Activated CD8-positive, alpha-beta T cell treated with anti-CD3 and anti-CD28 coated beads, Interleukin-2, amount 10 ng/mL, durations not matched to agents 7 days and 5 days (primary cell): ENCODE data around the gene SAPCD1. TPM values are rescaled to one million over a fixed set of nuclear protein-coding genes. Genes with fewer than 3 reads are reported as not detected.
"Not testable (repeated sequence)": the region's sequence is repeated elsewhere in the genome, so short reads cannot be mapped to it uniquely, and the experiment has no call there.

Experiments
- ATAC-seq: fragments of 150-1000 bp; cut with Tn5 transposase; one replicate; pipeline ENCODE4 v1.10.0; 2021; ENCODE audit warnings: moderate library complexity
- CTCF ChIA-PET: fragments of 350-600 bp; sonication (Branson Sonifier 250); formaldehyde crosslinking; loops from one replicate; lab custom pipeline; 2021; ENCODE audit warnings: antibody characterized with exemption; lab: Charles Lee
- POLR2A ChIA-PET: fragments of 350-600 bp; sonication (Branson Sonifier 250); formaldehyde crosslinking; loops from one replicate; lab custom pipeline; 2021; ENCODE audit warnings: antibody characterized with exemption; lab: Charles Lee
- DNase-seq: peaks from one replicate; pipeline ENCODE4 v3.0.0-alpha.2; 2020
- H3K27ac Mint-ChIP-seq: one replicate; pipeline ENCODE4 v1.8.0; 2021; ENCODE audit warnings: mild to moderate bottlenecking, mixed read lengths
- H3K27me3 Mint-ChIP-seq: one replicate; pipeline ENCODE4 v1.8.0; 2021; ENCODE audit warnings: low read depth, mixed read lengths
- H3K36me3 Mint-ChIP-seq: one replicate; pipeline ENCODE4 v1.8.0; 2021; ENCODE audit warnings: low read depth, mixed read lengths
- H3K4me1 Mint-ChIP-seq: one replicate; pipeline ENCODE4 v1.8.0; 2021; ENCODE audit warnings: low read depth, mixed read lengths
- H3K4me3 Mint-ChIP-seq: one replicate; pipeline ENCODE4 v1.8.0; 2021; ENCODE audit warnings: mild to moderate bottlenecking, mixed read lengths
- H3K9me3 Mint-ChIP-seq: one replicate; pipeline ENCODE4 v1.8.0; 2022; ENCODE audit warnings: mixed read lengths; ENCODE audit not compliant: insufficient read depth
- total RNA-seq, 2 experiments: library from RNA; stranded (reverse); gene quantifications; one replicate each; pipeline ENCODE4 v1.2.3, GENCODE V29; 2021

Gene SAPCD1
- total RNA-seq, 2 experiments from 2014 or later: 14.3 to 15.4 TPM

GRCh38 chr6:31780507-31781243, 18.2 kb downstream of the SAPCD1 start:
- DNase-seq: no peak
- Mint-ChIP-seq H3K4me3 (no peak overlapping the region), H3K27ac (no peak overlapping the region), H3K4me1 (peaks cover 23% of the 10 kb centered on the region), H3K36me3 (peaks cover 41% of the 10 kb centered on the region), H3K9me3 (no peaks in the 10 kb centered on the region), H3K27me3 (no peaks in the 10 kb centered on the region)
- no peak for ATAC-seq
- CTCF ChIA-PET: interaction anchor here (1.1 to 1.8 kb wide), 2 partner anchors 10 to 11 kb away, joined by 5 to 8 read pairs; no protein-coding TSS in a partner anchor
- POLR2A ChIA-PET: no interaction called here

- Mint-ChIP-seq H3K4me3 (no peak overlapping the region), H3K4me1 (peaks cover 15% of the 10 kb centered on the region), H3K27ac (no peak overlapping the region), H3K9me3 (no peaks in the 10 kb centered on the region), H3K36me3 (peaks cover 43% of the 10 kb centered on the region), H3K27me3 (no peaks in the 10 kb centered on the region)
- no peak for DNase-seq
- ChIA-PET POLR2A (no interaction called here), CTCF (interaction anchor here (1.1 to 1.8 kb wide), 2 partner anchors 10 to 12 kb away, joined by 5 to 8 read pairs; no protein-coding TSS in a partner anchor)
- ATAC-seq: no peak
Observed at GRCh38 chr6:31781244-31782125, 19.0 kb downstream of the SAPCD1 start.

GRCh38 chr6:31782126-31782855, 19.8 kb downstream of the SAPCD1 start:
- ATAC-seq: no peak
- no peaks in the 10 kb centered on the region for H3K27me3 Mint-ChIP-seq
- CTCF ChIA-PET: interaction anchor here (1.1 to 1.5 kb wide), 2 partner anchors 9 to 12 kb away, joined by 5 to 6 read pairs; no protein-coding TSS in a partner anchor
- POLR2A ChIA-PET: interaction anchor here (1.8 kb wide), 1 partner anchor 42 kb away, joined by 4 read pairs; the partner anchor contains the start of gene MSH5
- H3K27ac Mint-ChIP-seq: no peak overlapping the region
- H3K4me3 Mint-ChIP-seq: no peak overlapping the region
- peaks cover 7% of the 10 kb centered on the region for H3K4me1 Mint-ChIP-seq
- peaks cover 40% of the 10 kb centered on the region for H3K36me3 Mint-ChIP-seq
- no peak for DNase-seq
- no peaks in the 10 kb centered on the region for H3K9me3 Mint-ChIP-seq

GRCh38 chr6:31784098-31784925, 21.9 kb downstream of the SAPCD1 start:
- Mint-ChIP-seq H3K9me3 (no peaks in the 10 kb centered on the region), H3K36me3 (peaks cover 39% of the 10 kb centered on the region), H3K4me1 (no peaks in the 10 kb centered on the region), H3K27ac (peak overlapping the region; percentile 52), H3K4me3 (no peak overlapping the region), H3K27me3 (no peaks in the 10 kb centered on the region)
- POLR2A ChIA-PET: interaction anchor here (0.6 to 1.8 kb wide), 4 partner anchors 11 to 44 kb away, joined by 3 to 4 read pairs (median 3); partner anchors contain the start of gene MSH5
- CTCF ChIA-PET: interaction anchor here (0.8 to 1.5 kb wide), 3 partner anchors 12 to 22 kb away, joined by 3 to 6 read pairs (median 4); partner anchors contain the start of genes LSM2 and VARS1
- DNase-seq: no peak
- no peak for ATAC-seq

- DNase-seq: no peak
- peaks cover 40% of the 10 kb centered on the region for H3K36me3 Mint-ChIP-seq
- CTCF ChIA-PET: interaction anchor here (1.6 to 3.1 kb wide), 2 partner anchors 9 to 16 kb away, joined by 4 to 21 read pairs; no protein-coding TSS in a partner anchor
Observed at GRCh38 chr6:31785475-31785874, 23.0 kb downstream of the SAPCD1 start.

GRCh38 chr6:31791324-31792089, 29.1 kb downstream of the SAPCD1 start:
- ATAC-seq: no peak
- Mint-ChIP-seq H3K9me3 (no peaks in the 10 kb centered on the region), H3K36me3 (peaks cover 36% of the 10 kb centered on the region), H3K27me3 (no peaks in the 10 kb centered on the region), H3K4me3 (no peak overlapping the region), H3K4me1 (peaks cover 32% of the 10 kb centered on the region), H3K27ac (peak overlapping the region; percentile 45)
- ChIA-PET CTCF (interaction anchor here (0.6 to 3.1 kb wide), 19 partner anchors 10 to 107 kb away, joined by 3 to 17 read pairs (median 4); partner anchors contain the start of genes ABHD16A, DDAH2, HSPA1A and HSPA1B), POLR2A (interaction anchor here (1.0 kb wide), 1 partner anchor 13 kb away, joined by 3 read pairs; no protein-coding TSS in a partner anchor)
- peak; percentile 67 for DNase-seq

More at GRCh38 chr6:31785475-31785874, 23.0 kb downstream of the SAPCD1 start:
- Mint-ChIP-seq H3K4me3 (no peak overlapping the region), H3K9me3 (no peaks in the 10 kb centered on the region), H3K27me3 (no peaks in the 10 kb centered on the region), H3K4me1 (no peaks in the 10 kb centered on the region), H3K27ac (no peak overlapping the region)
- ATAC-seq: no peak
- POLR2A ChIA-PET: interaction anchor here (0.7 to 1.1 kb wide), 2 partner anchors 12 to 13 kb away, joined by 3 read pairs; no protein-coding TSS in a partner anchor

GRCh38 chr6:31792090-31792374, 29.6 kb downstream of the SAPCD1 start:
- DNase-seq (no peak), ATAC-seq (no peak)
- Mint-ChIP-seq H3K27me3 (no peaks in the 10 kb centered on the region), H3K4me3 (no peak overlapping the region), H3K36me3 (peaks cover 38% of the 10 kb centered on the region), H3K4me1 (peaks cover 36% of the 10 kb centered on the region), H3K9me3 (no peaks in the 10 kb centered on the region), H3K27ac (no peak overlapping the region)
- ChIA-PET POLR2A (interaction anchor here (0.8 kb wide), 1 partner anchor 251 kb away, joined by 3 read pairs; no protein-coding TSS in a partner anchor), CTCF (interaction anchor here (0.6 to 3.1 kb wide), 9 partner anchors 13 to 107 kb away, joined by 3 to 17 read pairs (median 6); partner anchors contain the start of genes MSH5 and VWA7)

- no peak for DNase-seq
- Mint-ChIP-seq H3K27ac (peak overlapping the region; percentile 43), H3K9me3 (no peaks in the 10 kb centered on the region), H3K36me3 (peaks cover 44% of the 10 kb centered on the region), H3K4me3 (no peak overlapping the region), H3K27me3 (no peaks in the 10 kb centered on the region), H3K4me1 (peaks cover 44% of the 10 kb centered on the region)
- ChIA-PET CTCF (interaction anchor here (0.6 to 3.0 kb wide), 3 partner anchors 14 to 23 kb away, joined by 3 to 9 read pairs (median 3); partner anchors contain the start of gene LSM2), POLR2A (interaction anchor here (0.8 kb wide), 1 partner anchor 252 kb away, joined by 3 read pairs; no protein-coding TSS in a partner anchor)
- no peak for ATAC-seq
Observed at GRCh38 chr6:31792761-31793171, 30.3 kb downstream of the SAPCD1 start.

- H3K9me3 Mint-ChIP-seq, ATAC-seq, H3K27me3 Mint-ChIP-seq, DNase-seq, POLR2A ChIA-PET: not testable (repeated sequence)
- CTCF ChIA-PET: interaction anchor here (1.5 kb wide), 1 partner anchor 8 kb away, joined by 4 read pairs; no protein-coding TSS in a partner anchor
- H3K27ac Mint-ChIP-seq: peak overlapping the region; percentile 79
- H3K4me3 Mint-ChIP-seq: peak overlapping the region; percentile 97
- peaks cover 48% of the 10 kb centered on the region for H3K36me3 Mint-ChIP-seq
- peaks cover 52% of the 10 kb centered on the region for H3K4me1 Mint-ChIP-seq
Observed at GRCh38 chr6:31793927-31794245, 31.4 kb downstream of the SAPCD1 start.
